Calu3 (cell line): ENCODE results near the gene TCF12. TPM values are rescaled to one million over a fixed set of nuclear protein-coding genes. Genes with fewer than 3 reads are reported as not detected.

ENCODE experiments used
- BruUV-seq: library from RNA; stranded (reverse); fragments of 400-500 nt; replicated peaks from 2 replicates; lab custom pipeline; 2021; lab: Mats Ljungman, UMichigan
- CTCF ChIA-PET: fragments of 300-600 bp; sonication (Branson Sonifier 250); formaldehyde crosslinking; loops from one replicate; lab custom pipeline; 2022; ENCODE audit warnings: antibody characterized with exemption; lab: Charles Lee
- DNase-seq: peaks from one replicate; pipeline ENCODE4 v3.0.0; 2022
- H3K27ac Mint-ChIP-seq: one replicate; pipeline ENCODE4 v1.8.0; 2022; ENCODE audit warnings: mixed read lengths; ENCODE audit not compliant: unreplicated experiment
- H3K27me3 Mint-ChIP-seq: one replicate; pipeline ENCODE4 v1.8.0; 2022; ENCODE audit warnings: mixed read lengths; ENCODE audit not compliant: unreplicated experiment
- H3K36me3 Mint-ChIP-seq: one replicate; pipeline ENCODE4 v1.8.0; 2022; ENCODE audit warnings: mild to moderate bottlenecking, moderate library complexity, mixed read lengths; ENCODE audit not compliant: insufficient read depth, unreplicated experiment
- H3K4me1 Mint-ChIP-seq: one replicate; pipeline ENCODE4 v1.8.0; 2022; ENCODE audit warnings: mild to moderate bottlenecking, low read depth, mixed read lengths; ENCODE audit not compliant: unreplicated experiment
- H3K4me3 Mint-ChIP-seq: one replicate; pipeline ENCODE4 v1.8.0; 2022; ENCODE audit warnings: mild to moderate bottlenecking, low read depth, moderate library complexity, mixed read lengths; ENCODE audit not compliant: unreplicated experiment
- H3K9me3 Mint-ChIP-seq: one replicate; pipeline ENCODE4 v1.8.0; 2022; ENCODE audit warnings: low read depth, mixed read lengths; ENCODE audit not compliant: unreplicated experiment
- intact Hi-C: fragments of 100-400 bp; cut with micrococcal nuclease; formaldehyde crosslinking; loops from one replicate; pipeline ENCODE4 v1.10.0; 2022; ENCODE audit not compliant: unreplicated experiment
- total RNA-seq: library from RNA; stranded (reverse); gene quantifications from 2 replicates; pipeline ENCODE4 v1.2.3, GENCODE V29; 2022
- TF ChIP-seq, protein P1 (sequence below): fragments of 200-600 bp; IDR thresholded peaks from one replicate; pipeline ENCODE4 v1.8.0; 2022; ENCODE audit warnings: antibody characterized with exemption; ENCODE audit not compliant: unreplicated experiment

Gene TCF12
- total RNA-seq, 1 experiment from 2014 or later = 127 TPM

DNA sequence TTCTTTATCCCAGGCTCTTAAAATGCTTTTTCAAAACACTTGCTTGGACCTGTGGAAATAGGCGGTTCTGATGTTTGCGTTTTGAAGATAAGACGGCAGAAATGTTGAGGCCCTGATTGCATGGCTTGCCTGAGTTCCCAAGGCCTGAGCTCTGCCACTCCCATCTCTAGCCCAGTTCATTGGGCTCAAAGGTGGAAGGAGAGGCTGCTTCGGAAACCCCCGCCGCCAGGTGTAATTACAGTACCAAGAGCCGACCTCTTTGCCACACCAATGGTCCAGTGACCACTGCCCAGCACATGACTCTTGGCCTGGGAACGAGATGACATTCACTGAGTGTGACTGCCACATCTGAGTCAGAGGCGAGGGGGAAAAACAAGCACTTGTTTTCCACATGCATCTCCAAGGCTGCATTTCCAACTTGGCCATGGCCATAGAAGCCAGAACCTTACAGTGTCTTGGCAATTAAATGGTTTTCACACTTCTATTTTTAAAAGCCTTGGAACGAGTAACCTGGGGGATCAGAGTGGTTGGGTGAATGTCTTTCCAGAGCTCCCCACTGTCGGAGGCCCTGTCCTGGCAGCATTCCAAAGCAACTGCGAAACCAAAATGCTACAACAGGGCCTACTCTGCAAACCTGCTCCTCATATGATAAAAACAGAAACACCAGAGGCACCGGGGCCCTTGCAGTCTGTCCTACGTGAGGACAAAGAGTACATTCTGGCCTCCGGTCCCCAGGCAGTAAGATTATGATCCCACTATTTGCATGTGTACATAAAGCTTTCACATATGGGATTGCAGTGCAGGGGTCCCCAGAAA is 394.1 kb downstream of the TCF12 start:
- CTCF ChIA-PET = interaction anchor here (0.9 to 1.1 kb wide), 2 partner anchors 23 to 43 kb away, joined by 3 read pairs; no protein-coding TSS in a partner anchor
- intact Hi-C loops = no loop called here
- DNase-seq = no peak
- Mint-ChIP-seq H3K36me3 (no peaks in the 10 kb centered on the region), H3K27ac (no peak overlapping the region), H3K27me3 (no peaks in the 10 kb centered on the region), H3K4me1 (no peaks in the 10 kb centered on the region), H3K4me3 (no peak overlapping the region), H3K9me3 (no peaks in the 10 kb centered on the region)
- TF ChIP-seq, protein P1, sequence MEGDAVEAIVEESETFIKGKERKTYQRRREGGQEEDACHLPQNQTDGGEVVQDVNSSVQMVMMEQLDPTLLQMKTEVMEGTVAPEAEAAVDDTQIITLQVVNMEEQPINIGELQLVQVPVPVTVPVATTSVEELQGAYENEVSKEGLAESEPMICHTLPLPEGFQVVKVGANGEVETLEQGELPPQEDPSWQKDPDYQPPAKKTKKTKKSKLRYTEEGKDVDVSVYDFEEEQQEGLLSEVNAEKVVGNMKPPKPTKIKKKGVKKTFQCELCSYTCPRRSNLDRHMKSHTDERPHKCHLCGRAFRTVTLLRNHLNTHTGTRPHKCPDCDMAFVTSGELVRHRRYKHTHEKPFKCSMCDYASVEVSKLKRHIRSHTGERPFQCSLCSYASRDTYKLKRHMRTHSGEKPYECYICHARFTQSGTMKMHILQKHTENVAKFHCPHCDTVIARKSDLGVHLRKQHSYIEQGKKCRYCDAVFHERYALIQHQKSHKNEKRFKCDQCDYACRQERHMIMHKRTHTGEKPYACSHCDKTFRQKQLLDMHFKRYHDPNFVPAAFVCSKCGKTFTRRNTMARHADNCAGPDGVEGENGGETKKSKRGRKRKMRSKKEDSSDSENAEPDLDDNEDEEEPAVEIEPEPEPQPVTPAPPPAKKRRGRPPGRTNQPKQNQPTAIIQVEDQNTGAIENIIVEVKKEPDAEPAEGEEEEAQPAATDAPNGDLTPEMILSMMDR = no peak
- BruUV-seq = no TSS peak

DNA sequence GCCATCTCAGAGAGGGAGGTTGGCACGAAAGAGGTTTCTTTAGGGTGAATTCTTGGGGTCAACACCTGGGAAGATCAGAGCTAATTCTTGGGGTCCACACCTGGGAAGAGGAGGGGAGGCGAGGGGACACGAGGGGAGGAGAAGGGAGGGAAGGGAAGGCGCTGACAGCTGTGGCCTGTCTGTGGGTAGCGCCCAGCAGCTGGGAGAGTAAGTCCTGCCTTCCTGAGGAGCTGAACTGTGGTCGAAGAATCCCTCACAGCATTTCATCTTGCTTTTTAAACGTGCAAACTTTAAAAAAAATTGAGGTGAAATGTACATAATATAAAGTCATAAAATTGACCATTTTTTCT is 394.7 kb downstream of the TCF12 start:
- Mint-ChIP-seq H3K27me3 (no peaks in the 10 kb centered on the region), H3K4me1 (no peaks in the 10 kb centered on the region), H3K4me3 (no peak overlapping the region), H3K9me3 (no peaks in the 10 kb centered on the region), H3K36me3 (no peaks in the 10 kb centered on the region), H3K27ac (no peak overlapping the region)
- CTCF ChIA-PET = interaction anchor here (1.1 kb wide), 1 partner anchor 42 kb away, joined by 3 read pairs; no protein-coding TSS in a partner anchor
- intact Hi-C loops = no loop called here
- BruUV-seq = no TSS peak
- DNase-seq = no peak
- TF ChIP-seq, protein P1 = no peak

DNA sequence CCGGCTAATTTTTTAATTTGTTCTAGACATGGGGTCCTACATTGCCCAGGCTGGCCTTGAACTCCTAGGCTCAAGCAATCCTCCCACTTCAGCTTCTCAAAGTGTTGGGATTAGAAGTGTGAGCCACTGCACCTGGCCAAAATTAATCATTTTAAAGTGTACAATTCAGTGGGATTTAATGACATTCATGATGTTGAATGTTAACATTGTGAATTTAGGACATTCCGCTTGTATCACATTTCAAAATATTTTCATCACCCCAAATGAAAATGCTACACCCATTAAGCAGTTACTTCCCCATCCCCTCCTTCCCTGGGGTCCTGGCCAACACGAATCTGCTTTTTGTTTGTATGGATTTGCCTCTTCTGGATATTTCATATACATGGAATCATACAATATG is 395.8 kb downstream of the TCF12 start:
- Mint-ChIP-seq H3K4me3 (no peak overlapping the region), H3K4me1 (no peaks in the 10 kb centered on the region), H3K9me3 (no peaks in the 10 kb centered on the region), H3K27me3 (no peaks in the 10 kb centered on the region), H3K36me3 (no peaks in the 10 kb centered on the region), H3K27ac (no peak overlapping the region)
- intact Hi-C loops = no loop called here
- TF ChIP-seq, protein P1 = no peak
- CTCF ChIA-PET = no interaction called here
- no peak for DNase-seq
- no TSS peak for BruUV-seq

DNA sequence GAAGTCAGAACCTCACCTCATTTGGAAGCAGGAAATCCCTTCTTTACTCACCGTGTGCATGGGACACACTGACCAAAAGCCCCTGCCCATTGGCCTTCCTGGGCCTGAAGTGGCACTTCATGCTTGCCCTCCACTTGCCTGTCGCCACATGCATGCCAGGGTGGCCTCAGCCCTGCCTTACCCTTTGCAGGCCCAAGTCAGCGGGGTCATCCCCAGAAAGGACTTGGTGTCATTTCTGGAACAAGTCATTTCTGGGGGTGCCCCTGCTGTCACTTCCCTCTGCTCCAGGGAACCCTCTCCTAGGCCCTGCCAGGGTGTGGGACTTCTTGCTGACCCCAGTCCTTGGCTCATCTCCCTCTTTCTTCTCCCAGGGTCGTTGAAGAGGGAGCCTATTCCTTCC is 398.0 kb downstream of the TCF12 start:
- CTCF ChIA-PET = no interaction called here
- H3K4me1 Mint-ChIP-seq = no peaks in the 10 kb centered on the region

More for the DNA sequence above, 398.0 kb downstream of the TCF12 start:
- H3K27ac Mint-ChIP-seq = no peak overlapping the region
- no peak for DNase-seq
- TF ChIP-seq, protein P1 = no peak
- no peaks in the 10 kb centered on the region for H3K36me3 Mint-ChIP-seq
- H3K4me3 Mint-ChIP-seq = no peak overlapping the region
- intact Hi-C loops = no loop called here
- H3K27me3 Mint-ChIP-seq = no peaks in the 10 kb centered on the region
- no peaks in the 10 kb centered on the region for H3K9me3 Mint-ChIP-seq
- no TSS peak for BruUV-seq
